ENCODE results near the gene PDE11A.

GRCh38 chr2:177896587-177896986 is 176.0 kb downstream of the PDE11A start:
- TF ChIP-seq POLR2A (IDR thresholded peaks at IDR 0.05) (no peak), CTCF (IDR thresholded peaks at IDR 0.05) (no peak)
